GM21717 (cell line): ENCODE measurements around the gene PLIN1.
A peak's percentile ranks its signal among the peaks of the same experiment; 100 is the strongest.
"Not testable (repeated sequence)": the region's sequence is repeated elsewhere in the genome, so short reads cannot be mapped to it uniquely, and the experiment has no call there.

Experiments
- ATAC-seq: cut with Tn5 transposase; IDR thresholded peaks from one replicate; pipeline ENCODE4 v1.9.1; 2021; ENCODE audit warnings: mild to moderate bottlenecking, moderate library complexity; ENCODE audit not compliant: unreplicated experiment

The PLIN1 gene, protein sequence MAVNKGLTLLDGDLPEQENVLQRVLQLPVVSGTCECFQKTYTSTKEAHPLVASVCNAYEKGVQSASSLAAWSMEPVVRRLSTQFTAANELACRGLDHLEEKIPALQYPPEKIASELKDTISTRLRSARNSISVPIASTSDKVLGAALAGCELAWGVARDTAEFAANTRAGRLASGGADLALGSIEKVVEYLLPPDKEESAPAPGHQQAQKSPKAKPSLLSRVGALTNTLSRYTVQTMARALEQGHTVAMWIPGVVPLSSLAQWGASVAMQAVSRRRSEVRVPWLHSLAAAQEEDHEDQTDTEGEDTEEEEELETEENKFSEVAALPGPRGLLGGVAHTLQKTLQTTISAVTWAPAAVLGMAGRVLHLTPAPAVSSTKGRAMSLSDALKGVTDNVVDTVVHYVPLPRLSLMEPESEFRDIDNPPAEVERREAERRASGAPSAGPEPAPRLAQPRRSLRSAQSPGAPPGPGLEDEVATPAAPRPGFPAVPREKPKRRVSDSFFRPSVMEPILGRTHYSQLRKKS

DNA sequence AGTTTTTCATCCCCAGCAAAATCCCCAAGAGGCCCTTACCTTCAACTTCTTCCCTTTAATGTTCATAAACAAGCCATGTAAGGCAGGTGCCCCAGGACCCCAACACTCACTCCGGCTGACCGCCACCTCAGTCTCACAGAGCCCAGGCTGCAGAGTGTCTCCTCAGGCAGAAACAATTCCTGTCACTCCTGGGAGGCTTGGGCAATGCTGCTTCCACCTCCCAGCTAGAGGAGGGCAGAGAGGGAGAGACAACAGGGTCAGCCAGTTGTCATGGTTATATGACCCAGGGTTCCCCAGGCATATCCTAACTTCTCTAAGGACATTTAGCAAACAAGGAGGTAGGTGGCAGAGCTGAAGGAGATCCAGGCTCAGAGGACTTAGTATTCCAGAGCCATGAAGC is at the start of gene PLIN1:
TSS of gene PLIN1 (minus strand) at position 156 of the 400 bp plus-strand sequence. CDS start 1,878 bp downstream, outside the sequence.
- no peak for ATAC-seq

DNA sequence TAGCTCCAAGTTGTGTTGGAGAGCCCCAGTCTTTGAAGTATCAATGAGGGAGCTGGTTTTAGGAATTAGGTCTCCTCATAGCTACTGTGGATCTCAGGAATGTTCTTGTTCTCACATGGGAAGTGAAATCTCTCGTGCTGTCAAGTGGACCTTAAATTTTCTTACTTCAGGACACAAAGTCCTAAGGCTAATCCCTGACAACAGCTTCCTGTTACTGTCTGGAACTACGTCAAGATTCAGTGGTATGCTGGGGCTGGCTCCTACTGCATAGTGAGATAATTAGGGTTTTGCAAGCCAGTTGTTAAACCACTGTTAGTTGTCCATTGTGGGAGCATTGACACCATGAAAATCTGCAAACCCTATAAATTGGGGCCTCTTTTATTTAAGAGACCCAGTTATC is 49.1 kb upstream of the PLIN1 start:
- ATAC-seq = no peak

DNA sequence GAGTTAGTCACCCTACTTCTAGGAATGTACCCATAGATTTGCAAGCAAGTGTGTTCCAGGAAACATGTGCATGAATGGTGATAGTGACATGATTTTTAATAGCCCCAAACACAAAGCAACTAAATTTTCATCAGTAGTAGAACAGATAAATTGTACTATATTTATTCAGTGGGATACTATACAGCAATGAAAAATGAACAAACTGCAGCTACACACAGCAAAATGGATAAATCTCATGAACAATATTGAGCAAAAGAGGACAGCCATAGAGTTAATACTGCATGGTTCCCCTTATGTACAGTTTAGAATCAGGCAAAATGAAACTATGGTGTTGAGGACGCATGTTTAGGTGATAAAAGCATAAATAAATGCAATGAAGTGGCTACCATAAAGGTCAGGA is 45.9 kb upstream of the PLIN1 start:
- ATAC-seq = no peak

DNA sequence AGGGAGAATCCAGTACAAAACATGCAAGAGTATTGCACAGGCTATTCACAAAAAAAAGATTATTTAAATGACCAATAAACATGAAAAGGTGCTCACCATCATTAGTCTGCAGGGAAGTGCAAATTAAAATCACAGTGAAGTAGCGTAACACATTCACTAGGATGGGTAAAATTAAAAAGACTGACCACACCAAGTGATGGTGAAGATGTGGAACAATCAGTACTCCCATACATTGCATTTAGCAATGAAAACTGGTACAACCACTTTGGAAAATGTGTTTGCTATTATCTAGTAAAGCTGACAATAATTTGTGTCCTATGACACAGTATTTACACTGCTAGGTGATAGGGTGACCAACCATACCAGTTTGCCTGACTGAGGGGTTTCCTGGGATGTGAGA is 45.5 kb upstream of the PLIN1 start:
- no peak for ATAC-seq

DNA sequence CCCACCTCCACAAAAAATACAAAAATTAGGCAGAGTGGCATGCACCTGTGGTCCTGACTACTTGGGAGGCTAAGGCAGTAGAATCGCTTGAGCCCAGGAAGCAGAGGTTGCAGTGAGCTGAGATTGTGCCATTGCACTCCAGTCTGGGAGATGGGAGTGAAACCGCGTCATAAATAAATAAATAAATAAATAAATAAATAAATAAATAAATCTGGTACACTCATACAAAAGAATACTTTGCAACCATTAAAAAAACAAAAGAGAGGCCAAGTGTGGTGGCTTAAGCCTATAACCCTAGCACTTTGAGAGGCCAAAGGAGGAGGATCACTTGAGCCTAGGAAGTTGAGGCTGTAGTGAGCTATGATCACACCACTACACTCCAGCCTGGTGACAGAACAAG is 43.9 kb upstream of the PLIN1 start:
- ATAC-seq = no peak

DNA sequence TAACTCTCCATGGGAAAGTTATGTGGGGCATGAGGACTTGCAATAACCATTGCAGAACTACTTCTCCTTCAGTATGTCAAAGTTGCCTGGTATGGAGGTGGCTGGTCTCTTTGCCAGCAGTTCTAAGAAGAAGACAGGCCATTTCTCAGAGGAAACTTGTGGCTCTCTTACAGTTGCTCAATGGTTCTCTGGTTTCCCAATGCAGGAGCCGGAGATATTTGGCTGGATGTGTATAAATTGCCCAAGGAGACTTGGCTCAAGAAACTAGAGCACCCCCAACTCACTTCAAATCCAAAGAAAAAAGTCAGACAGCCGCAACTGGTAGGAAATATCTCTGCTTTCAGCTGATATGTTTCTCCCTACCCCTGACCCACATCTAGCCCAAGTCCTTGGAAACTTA is 35.6 kb upstream of the PLIN1 start:
- no peak for ATAC-seq

DNA sequence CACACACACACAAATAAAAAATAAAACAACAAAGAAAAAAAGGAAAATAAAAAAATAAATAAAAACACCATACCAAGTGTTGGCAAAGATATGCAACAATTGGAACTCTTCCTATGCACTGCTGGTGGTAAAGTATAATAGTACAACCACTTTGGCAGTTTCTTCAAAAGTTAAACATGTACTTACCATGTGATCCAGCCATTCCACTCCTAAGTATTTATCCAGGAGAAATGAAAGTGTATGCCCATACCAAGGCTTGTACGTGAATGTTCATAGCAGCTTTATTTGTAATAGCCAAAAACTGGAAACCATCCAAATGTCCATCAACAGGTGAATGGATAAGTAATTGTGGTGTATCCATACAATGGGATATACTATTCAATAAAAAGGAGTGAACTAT is 28.4 kb upstream of the PLIN1 start:
- no peak for ATAC-seq

DNA sequence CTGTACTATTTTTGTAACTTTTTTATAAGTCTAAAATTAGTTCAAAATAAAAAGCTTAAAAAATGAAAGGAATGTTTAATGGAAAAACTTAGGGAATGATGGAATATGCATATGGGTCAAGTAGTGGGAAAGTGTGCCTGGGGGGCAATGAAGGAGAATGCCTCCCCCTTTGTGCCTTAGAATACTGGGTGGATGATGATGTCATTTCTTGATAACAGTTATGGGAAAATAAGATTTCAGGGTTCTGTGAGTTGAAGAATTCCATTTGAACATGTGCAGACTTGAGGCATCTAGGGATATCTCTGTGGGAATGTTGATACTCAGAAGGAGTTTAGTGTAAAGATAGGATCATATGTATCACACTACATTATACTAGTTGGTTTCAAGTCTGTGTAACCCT is 25.2 kb upstream of the PLIN1 start:
- ATAC-seq = no peak

DNA sequence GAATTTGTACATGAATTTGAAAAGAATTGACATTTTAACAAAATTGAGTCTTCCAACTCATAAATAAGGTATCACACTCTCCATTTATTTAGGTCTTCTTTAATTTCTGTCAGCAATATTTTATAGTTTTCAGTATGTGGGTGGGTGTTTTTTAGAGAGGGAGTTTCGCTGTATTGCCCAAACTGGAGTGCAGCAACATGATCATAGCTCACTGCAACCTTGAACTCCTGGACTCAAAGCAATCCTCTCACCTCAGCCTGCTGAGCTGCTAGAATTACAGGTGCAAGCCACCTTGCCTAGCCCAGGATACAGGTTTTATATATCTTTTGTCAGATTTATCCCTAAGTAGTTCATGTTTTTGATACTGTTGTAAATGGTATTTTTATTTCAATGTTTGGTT is 16.0 kb upstream of the PLIN1 start:
- ATAC-seq = no peak

DNA sequence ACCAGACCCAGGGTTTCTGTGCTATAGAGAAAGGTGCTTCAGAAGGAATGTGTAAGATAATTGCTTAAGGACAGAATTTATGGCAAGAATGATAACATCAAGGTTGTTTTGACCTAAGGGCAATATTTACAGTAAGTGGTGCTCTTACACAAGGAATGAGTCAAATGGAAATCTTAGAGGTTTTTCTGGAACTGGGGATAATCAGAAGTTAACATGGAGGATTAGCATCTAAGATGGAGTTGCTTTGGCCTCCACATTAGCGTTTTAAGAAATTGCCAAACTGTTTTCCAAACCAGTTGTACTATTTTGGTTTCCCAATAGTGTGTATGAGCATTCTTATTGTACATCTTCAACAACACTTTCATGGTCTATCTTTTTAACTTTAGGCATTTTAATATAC is 14.5 kb upstream of the PLIN1 start:
- no peak for ATAC-seq

DNA sequence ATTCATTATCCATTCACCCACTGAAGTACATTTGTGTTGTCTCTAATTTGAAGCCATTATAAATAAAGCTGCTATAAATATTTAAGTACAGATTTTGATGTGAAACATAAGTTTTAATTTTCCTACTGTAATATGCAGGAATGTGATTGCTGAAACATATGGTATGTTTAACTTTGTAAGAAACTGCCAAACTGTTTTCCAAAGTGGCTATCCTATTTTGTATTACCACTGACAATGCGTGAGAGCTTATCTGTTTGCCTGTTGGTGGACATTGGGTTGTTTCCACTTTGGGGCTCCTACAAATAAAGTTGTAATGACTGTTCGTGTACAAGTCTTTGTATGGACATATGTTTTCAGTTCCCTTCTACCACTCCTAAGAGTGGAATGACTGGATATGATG is 13.9 kb upstream of the PLIN1 start:
- ATAC-seq = no peak

DNA sequence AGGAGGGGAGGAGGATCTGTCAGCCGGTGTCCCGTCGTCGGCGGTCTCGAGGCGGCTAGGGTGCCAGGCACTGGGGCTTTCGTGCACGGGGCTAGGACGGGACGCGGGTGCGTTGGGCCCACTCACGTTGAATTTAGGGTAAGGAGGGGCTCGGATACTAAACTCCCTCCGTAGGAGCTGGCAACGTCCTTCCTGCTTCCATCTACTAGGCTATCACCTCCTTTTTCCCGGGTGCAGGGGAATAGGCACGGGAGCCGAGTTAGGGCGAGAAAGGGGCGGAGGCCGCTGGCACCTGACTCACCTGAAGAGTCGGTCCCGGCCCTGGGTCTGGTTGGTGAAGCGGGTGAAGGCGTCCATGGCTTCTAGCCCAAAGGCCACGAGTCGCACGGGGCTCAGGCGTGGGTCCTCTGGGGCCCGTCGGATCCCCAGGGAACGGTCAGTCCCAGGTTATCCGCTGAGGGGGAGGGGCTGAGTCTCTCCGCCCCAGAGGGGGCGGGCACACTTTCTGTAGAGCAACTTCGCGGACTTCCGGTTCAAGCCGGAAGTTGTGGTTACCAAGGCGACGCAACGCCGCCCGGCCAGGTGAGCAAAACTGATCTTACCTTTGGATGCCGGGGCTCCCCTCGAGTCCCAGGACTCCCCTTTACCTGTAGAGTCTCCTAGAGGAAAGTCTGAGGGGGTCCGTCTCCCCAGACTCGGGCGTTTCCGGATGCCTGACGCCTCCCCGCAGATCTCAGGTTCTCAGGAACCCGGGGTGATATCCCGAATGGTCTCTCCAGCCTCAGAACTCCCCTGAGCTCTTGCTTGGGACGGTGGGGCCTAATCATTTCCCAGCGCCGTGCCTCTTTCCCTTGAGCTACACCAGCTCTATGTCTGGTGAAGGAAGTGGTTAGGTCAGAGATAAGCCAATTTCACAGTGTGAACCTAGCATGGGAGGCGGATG is 11.4 kb upstream of the PLIN1 start, which contains the start of the genes PEX11A and WDR93:
TSS of gene PEX11A (minus strand) at position 479 of the 943 bp plus-strand sequence. CDS start at position 357, 122 bp downstream.
TSS of gene WDR93 (plus strand) at position 536 of the 943 bp plus-strand sequence. CDS start 10,936 bp downstream, outside the sequence.
- ATAC-seq = peak; percentile 95

DNA sequence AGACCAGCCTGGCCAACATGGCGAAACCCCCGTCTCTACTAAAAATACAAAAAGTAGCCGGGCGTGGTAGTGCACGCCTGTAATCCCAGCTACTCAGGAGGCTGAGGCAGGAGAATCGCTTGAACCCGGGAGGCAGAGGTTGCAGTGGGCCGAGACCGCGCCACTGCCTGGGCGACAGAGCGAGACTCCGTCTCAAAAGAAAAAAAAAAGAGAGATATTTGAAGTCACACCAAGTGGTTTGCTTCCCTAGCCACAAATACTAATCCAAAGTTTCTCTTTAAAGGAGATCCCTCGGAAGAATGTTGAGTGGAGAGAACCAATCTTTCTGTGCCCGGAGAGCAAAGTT is 10.7 kb upstream of the PLIN1 start:
- ATAC-seq = not testable (repeated sequence)

DNA sequence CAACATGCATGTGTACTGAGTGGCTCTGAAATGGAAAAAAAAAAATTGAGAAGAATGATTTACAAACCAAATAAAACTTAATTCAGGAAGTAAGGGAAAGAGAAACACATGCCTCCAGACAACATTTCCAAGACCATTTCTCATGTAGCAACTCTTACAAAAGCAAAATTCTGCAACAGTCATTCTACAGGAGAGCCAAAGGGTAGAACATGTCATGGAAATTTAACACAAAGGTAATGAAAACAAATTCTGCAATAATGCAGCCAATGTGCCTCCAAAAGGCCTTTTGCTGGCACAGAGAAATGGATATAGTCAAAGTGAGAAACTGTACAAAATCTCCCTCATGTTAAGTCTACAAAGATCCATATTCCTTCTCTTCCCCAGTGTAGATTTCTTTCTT is 7.4 kb upstream of the PLIN1 start:
- no peak for ATAC-seq

DNA sequence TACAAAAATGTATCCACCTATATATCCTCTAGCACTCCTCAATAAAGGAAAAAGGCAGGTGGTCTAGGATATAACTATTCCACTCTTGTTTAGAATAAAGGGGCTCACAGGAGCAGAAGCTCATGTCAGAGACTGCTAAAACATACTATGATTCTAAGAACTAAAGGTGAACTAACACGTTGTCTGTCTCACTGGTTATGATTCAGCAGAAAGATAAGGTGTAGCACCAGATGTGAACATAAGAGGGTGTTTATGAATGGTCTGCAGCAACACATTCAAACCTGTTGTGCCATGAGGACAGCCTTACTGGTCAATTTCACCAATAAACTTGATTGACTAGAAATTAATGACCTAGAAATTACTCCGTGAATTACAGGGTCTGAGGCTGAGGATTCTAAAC is 6.8 kb upstream of the PLIN1 start:
- ATAC-seq = no peak

DNA sequence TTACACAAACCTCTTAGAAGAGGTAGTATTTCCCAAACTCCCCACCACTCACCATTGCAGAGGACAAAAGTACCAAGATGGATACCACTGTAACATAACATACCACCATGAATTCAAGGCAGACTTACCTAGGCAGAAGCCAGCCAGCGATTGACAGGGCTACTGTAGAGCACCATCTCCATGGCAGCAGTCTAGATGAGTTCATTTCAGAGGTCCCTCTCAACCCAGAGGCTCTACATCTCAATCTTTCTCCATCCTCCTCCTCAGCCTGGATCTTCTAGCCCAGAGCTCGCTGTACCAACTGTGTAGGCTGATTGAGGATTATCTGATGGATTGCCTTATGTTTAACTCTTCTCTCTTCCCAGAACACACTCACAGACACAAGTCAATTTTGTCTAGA is 2.0 kb upstream of the PLIN1 start:
- no peak for ATAC-seq

DNA sequence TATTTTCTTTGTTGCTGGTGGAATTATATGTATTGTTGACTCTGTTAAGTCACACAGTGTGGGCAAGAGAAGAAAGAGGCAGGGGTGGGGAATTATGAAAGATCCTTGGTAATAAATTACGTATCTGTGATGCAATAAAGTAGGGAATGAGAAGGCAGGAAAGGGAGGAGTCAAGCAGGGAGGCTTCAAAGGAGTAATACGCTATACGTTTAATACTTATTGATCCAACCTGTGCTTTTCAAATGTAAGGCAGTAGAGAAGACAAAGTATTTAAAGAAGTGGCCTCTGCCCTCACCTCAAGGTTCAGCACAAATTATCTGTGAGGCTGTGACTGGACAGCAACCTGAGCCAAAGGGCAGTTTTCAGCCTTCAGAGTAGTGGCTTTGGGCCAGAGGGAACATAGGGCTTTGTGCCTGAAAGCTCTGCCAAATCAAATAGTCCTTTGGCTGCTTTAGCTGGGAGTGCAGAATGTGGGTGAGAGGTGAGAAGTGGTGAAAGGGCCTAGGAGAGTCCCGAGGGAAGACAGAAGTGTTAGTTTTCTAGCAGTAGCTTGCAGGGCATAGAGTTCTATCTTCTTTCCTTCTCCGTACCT is 1.2 kb upstream of the PLIN1 start:
- ATAC-seq = no peak

DNA sequence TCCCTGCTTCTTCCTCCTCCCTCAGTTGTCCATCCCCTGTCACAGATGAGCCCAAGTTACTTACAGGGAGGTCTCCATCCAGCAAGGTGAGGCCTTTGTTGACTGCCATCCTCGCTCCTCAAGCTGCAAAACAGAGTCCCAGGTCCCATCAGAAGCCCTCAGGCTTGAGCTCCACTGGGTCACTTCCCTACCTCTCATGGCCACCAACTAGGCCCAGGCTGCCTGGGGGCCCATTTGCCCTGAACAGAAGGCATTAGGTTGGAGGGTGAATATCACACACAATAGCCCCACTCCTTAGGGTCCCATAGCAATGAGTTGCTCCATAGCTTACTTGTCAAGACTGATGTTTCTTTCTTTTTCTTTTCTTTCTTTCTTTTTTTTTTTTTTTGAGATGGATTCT is 1.8 kb downstream of the PLIN1 start:
- ATAC-seq = no peak

DNA sequence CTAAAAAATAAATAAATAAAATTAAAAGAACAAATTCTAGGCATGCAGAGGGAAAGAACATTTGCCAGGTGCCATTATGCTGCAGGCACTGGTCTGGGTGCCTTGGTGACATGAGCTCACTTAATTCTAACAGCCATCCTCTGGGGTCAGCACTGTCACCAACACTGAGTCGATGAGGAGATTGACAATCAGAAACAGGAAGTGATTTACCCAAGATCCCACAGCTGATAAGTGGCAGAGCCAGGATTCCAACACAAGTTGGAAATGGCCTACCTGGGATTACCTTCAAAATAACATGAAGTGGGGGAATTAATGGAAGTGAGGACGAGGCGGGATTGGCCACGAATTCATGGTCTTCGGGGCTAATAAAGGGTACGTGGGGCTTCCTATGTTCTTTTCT is 3.6 kb downstream of the PLIN1 start:
- ATAC-seq = no peak

DNA sequence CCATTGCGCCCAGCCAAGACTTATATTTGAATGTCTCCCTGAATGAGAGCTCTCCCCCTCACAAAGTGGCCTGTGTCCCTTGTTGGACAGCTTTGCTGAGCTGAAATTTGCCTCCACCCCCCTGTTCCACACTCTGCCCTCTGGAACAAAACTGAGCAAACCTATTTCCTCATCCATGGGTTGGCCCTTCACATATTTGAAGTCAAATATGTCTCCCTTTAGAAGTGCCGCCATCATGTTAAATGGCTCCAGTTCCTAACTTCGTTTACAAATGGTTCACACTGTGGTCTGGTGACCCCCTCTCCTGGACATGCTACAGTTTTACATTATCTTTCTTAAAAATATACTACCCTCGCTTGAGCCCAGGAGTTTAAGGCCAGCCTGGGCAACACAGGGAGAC is 4.6 kb downstream of the PLIN1 start:
- no peak for ATAC-seq

DNA sequence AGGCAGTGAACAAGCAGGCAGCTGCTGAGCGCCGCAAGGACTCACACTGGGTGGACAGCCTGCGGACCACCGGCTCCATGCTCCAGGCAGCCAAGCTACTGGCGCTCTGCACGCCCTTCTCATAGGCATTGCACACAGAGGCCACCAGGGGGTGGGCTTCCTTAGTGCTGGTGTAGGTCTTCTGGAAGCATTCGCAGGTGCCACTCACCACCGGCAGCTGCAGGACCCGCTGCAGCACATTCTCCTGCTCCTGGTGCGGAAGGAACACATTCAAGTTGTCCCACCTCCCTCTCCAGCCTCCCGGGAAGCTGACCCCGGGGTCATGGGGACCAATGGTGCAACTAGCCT is 6.0 kb downstream of the PLIN1 start:
- ATAC-seq = no peak
